ENCODE measurements around the gene ABCA3.
A peak's percentile ranks its signal among the peaks of the same experiment; 100 is the strongest.
"Not testable (repeated sequence)": the region's sequence is repeated elsewhere in the genome, so short reads cannot be mapped to it uniquely, and the experiment has no call there.

Gene ABCA3

GRCh38 chr16:2277466-2278271 is 62.9 kb downstream of the ABCA3 start:
- DNase-seq: no peak

GRCh38 chr16:2276368-2277195 is 63.9 kb downstream of the ABCA3 start:
- DNase-seq: no peak

DNA sequence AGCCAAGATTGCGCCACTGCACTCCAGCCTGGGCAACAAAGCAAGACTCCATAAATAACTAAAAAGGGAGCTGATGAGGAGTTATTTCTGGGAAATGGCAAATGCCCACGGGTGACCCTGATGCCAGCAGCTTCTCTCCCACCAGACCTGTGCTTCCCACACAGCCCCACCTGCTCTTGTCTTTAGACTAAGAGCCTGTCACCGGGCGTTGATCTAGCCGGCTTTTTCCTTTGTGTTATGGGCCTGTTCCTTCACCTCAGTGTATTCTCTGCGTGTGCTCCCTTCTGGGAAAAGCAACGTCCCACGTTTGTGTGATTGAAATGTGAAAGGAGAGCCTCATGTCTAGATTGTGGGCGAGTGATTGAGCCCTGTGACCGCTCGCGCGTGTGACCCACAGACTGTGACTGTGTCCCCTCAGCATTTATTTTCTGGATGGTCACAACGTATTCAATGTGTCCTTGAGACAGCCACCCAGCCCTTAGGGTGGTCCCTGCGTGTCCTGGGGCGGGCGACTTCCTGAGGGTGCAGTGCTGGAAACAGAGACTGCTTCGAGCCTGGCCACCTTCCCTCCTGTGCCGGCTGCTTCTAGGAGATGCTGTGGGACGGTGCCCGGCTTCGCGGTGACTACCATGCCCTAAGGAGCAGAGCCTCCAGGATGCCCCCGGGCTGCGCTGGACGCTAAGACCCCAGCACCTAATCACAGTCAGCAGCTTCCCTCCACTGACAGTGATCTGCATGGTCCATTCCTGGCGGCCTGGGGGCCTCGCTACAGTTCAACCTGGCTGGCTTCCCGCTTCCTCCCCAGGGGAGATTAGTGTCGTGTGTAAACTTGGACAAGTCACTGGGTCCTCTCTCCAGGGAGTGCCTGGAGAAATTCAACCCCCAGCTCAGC is 64.8 kb downstream of the ABCA3 start:
- no peak for DNase-seq

- DNase-seq: no peak
Measured at GRCh38 chr16:2273931-2274330, 66.6 kb downstream of the ABCA3 start.

GRCh38 chr16:2273484-2273883 is 67.0 kb downstream of the ABCA3 start:
- no peak for DNase-seq

DNA sequence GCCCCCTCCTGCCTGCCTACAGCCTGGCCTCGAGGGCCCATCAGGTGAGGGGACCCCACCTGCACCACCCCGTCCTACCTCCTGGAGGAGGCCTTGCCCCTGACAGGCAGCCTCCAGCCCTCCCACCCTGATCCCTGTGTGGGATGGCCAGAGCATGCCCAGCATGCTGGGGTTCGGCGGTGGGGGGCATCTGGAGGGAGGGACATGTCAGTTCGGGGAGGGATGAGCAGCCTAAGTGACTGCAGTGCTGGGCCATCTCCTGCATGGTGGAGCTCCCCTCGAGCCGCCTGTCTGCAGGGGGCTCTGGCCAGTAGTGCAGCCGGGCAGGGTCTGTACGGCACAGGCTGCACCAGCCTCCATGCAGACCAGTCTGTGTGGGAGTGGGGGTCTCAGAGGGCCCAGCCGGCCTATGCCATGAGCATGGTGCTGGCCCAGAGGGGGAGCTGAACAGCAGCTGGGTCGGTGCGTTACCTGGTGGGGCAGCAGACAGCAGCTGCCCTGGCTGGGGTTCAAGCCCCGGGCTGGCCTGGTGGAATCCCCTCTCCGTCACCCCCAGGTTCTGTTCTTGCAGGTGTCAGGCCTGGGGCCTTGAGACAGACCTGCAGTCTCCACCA is 68.6 kb downstream of the ABCA3 start:
- DNase-seq: no peak

DNA sequence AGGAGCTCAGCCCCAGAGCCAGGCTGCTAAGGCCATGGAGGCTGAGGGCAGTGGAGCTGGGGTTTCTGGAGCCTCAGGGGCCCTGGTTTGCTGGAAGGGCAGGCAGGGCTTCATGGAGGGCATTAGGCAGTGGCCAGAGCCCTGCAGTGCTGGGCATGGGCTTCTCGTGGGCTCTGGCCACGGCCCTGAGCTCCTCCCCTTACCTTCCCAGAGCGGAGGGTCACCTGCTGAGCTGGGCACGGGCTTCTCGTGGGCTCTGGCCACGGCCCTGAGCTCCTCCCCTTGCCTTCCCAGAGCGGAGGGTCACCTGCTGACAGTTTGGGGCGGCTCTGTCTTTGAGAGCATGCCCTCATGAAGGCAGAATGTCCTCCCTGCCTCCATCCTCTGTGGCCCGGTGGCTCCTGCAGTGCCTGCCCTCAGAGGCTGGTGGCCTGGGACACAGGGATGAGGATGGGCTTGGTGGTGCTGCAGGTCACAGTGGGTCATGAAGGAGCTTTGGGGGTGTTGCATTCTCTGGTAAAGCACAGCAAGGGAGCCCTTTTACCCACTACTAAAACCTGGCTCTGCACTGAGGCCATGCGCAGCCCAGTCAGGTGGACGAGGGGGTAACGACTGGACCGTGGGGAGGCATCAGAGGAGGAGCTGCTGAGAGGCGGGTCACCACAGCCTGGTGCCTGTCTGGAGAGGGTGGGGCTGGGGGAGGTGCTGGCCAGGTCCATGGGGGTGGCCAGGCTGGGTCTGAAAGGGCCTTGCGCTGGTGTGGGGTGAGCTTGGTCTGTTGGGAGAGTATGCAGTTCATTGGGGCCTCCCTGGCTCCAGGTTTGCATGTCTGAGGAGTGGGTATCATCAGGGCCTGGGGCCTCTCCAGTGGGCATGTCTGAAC is 69.7 kb downstream of the ABCA3 start:
- DNase-seq: no peak

- no peak for DNase-seq
Measured at GRCh38 chr16:2270070-2270462, 70.5 kb downstream of the ABCA3 start.

DNA sequence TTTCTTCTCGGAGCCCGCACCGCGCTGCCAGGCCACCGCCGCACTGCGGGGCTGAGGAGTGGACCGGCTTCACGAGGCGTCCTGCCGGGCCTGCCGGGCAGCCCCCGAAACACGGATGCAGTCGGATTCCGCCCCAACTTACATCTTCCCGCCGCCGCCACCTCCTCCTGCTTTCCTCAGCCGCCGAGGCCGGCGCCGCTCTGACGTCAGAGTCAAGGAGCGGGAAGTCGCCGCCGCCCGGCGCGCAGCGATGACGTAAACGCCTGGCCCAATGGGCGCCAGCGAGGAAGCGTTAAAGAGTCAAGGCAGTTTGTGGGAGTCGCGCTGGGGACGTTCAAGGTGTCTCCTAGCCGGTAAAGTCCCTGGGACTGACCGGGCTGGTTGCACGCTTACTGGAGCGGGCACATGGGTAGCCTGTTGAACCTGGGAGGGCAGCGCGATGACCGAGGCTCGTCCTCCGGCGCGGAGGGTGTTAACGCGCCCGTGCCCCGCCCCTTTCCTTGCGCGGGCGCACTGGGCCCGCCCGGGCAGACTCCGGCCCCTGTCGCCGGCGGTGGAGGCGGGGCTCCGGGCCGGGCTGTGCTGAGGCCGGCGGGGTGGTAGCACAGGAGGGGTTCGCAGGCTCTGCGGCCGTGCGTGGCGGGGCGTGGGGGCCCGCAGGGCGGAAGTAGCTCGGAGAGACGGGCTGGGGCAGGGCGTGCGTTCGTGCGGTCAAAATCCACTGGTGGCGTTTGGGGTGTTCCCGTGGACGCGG is 72.4 kb downstream of the ABCA3 start, which contains the start of gene RNPS1:
TSS of gene RNPS1 (minus strand) at position 214 of the 754 bp plus-strand sequence. CDS start 3,483 bp downstream, outside the sequence.
- peak; percentile 96 for DNase-seq

DNA sequence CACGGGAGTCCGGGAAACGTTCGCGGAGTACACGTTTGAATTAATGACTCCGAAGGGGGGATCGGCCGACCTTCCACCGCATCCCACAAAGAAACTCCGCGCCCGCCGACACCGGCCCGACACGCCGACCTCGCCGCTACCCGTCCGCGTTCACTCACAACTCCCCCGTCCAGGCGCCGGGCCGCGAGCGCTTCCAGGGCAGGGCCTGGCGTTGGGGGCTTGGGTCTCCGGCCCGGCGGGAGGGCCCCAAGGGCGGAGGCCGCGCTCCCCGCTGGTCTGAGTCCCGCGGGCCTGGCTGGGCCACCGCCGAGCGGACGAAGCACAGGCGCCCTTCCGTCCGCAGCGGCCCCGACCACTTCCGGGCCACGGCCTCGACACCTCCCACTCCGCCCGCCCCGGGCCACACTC is 73.0 kb downstream of the ABCA3 start:
- not testable (repeated sequence) for DNase-seq

GRCh38 chr16:2266887-2267286 is 73.6 kb downstream of the ABCA3 start:
- not testable (repeated sequence) for DNase-seq

DNA sequence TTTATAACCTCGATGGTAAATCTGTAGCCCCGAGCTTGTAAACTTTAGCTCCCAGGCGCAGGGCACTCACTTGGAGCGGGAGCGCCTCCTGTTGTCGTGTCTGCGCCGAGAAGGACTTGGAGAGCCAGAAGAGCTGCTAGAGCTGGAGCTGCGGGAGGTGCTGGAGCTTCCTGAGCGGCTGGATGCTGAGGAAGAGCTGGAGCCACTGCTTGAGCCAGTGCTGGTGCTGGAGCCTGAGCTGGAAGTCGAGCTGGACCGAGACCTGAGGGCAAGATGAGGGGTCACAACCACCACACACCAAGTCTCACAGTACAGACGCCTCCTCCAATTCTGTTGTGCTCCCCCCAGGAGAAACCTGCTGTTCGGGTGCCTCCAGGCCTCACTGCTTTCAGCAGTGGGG is 77.5 kb downstream of the ABCA3 start:
- not testable (repeated sequence) for DNase-seq

GRCh38 chr16:2260250-2260649 is 80.3 kb downstream of the ABCA3 start:
- no peak for DNase-seq

- DNase-seq: not testable (repeated sequence)
Measured at GRCh38 chr16:2258530-2258929, 82.0 kb downstream of the ABCA3 start.

DNA sequence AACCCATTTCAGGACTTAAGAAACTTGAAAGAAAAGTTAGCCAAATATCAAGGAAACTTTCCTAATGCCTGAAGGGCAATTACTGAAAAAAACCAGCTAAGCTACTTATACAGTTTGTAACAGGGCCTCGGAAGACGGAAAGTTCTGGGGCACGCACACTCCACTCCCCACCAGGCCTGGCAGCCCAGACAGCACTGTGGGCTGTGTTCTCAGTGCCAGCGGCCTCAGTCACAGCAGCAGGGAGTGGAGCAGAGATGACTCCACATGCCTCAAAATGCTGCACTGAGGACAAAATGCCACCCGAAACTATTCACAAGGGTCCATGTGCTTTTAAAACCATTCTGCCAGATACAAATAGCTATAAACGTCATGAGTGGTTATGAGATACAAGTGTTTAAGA is 82.8 kb downstream of the ABCA3 start:
- no peak for DNase-seq

DNA sequence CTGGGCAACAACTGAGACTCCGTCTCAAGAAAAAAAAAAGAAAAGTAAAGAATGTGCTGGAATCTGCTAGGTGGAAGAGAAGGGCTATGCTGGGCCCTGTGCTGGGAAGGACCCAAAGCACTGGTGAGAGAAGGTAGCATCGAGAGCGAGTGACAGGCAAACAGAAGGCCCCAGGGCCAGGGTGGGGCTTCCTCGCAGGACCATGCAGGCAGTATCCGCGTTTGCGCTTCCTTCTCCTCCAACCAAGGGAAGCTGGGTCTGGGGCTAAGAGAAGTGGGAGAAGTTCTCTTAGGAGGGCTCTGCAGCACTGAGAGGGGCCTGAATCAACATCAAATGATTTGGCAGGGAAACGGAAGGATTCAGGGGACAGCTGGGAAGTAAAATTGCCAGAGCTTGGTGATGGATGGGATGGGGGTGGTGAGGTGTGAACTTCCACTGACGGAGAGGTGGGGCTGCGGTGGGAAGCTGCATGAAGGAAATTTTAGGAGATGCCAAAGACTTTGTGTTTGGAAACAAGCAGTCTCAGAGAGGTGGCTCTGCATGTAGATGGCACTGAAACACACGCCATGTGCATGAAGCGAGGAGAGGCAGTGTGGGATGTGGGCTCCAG is 83.9 kb downstream of the ABCA3 start:
- no peak for DNase-seq

DNA sequence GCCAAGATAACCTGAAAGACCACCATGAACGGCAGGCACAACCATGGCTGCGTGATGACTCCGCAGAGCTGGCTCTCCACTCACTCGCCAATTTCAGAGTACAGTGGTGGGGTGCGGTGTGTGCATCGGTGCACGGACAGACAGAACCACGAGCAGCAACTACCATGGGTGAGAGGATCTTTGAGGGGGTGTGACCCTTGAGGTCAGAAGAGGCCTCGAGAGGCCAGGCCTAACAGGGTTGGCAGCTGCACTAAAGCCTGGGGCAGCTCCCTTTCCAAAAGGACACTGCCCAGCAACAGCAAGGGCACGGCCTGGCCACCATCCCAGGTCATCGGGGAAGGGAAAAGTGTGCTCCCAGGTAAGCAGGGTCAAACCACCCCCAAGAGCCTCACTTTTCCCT is 87.2 kb downstream of the ABCA3 start:
- no peak for DNase-seq

GRCh38 chr16:2252806-2253148 is 87.8 kb downstream of the ABCA3 start:
- DNase-seq: no peak

DNA sequence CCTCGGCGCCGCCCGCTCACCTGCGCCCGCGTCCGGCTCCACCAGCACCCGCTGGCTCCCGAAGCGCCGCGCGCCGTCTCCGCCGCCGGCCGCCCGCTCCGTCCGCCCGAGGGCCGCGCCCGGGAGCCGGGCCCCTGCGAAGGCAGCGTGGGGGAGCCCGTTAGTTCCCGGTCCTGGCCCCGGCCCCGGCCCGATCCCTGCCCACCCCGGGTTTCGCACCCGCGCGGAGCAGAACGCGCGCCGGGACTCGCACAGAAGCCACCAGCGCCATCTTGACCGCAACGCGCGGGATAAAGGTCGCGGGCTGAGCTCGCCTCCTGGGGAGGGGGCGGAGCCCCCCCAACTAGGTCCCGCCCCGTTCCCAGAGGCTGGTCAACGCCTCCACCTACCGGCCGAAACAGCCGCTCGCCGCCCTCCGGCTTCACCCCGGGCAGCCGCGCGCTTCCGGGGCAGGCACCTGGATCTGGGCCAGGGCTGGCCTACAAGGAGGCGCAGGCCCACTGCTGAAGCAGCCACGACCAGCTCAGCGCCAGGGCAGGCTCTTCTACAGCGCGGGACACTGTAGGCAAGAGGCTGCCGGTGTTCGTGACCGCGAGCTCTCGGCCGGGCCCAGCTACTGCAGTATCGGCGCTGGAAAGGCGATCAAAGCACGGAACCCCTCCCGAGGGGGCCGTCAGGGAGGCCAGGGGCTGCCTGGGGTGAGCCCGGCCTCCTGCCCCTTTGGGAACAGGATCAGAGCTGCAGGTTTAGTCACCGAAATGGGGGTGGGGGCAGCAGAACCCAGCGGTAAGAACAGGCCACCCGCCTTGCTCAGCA is 89.0 kb downstream of the ABCA3 start, which contains the start of gene ECI1:
TSS of gene ECI1 (minus strand) at position 292 of the 816 bp plus-strand sequence. CDS start at position 271, 21 bp downstream.
- DNase-seq: peak; percentile 76
